Hematopoietic multipotent progenitor cell treated with erythropoietin and hydrocortisone succinate and interleukin-3 and kit ligand, for 8 days (in vitro differentiated cells): ENCODE measurements around the gene CEP57L1.
A peak's percentile ranks its signal among the peaks of the same experiment; 100 is the strongest.
"Not testable (repeated sequence)": the region's sequence is repeated elsewhere in the genome, so short reads cannot be mapped to it uniquely, and the experiment has no call there.

Experiments used
- DNase-seq: peaks from one replicate; pipeline ENCODE4 v3.0.0-alpha.2; 2015

Gene CEP57L1

GRCh38 chr6:109117346-109118035 lies 22.2 kb downstream of the CEP57L1 start:
- no peak for DNase-seq

- no peak for DNase-seq
Observed at GRCh38 chr6:109118337-109118736, 23.0 kb downstream of the CEP57L1 start.

- no peak for DNase-seq
Observed at GRCh38 chr6:109118871-109119354, 23.6 kb downstream of the CEP57L1 start.

GRCh38 chr6:109121411-109121810 lies 26.1 kb downstream of the CEP57L1 start:
- DNase-seq = no peak

- DNase-seq = no peak
Observed at GRCh38 chr6:109124219-109124618, 28.9 kb downstream of the CEP57L1 start.

- DNase-seq = no peak
Observed at GRCh38 chr6:109125504-109125903, 30.2 kb downstream of the CEP57L1 start.

- no peak for DNase-seq
Observed at GRCh38 chr6:109130065-109130464, 34.8 kb downstream of the CEP57L1 start.

GRCh38 chr6:109135600-109135999 lies 40.3 kb downstream of the CEP57L1 start:
- DNase-seq = not testable (repeated sequence)

- not testable (repeated sequence) for DNase-seq
Observed at GRCh38 chr6:109136039-109136438, 40.7 kb downstream of the CEP57L1 start.

GRCh38 chr6:109136530-109136929 lies 41.2 kb downstream of the CEP57L1 start:
- DNase-seq = not testable (repeated sequence)

GRCh38 chr6:109139109-109139508 lies 43.8 kb downstream of the CEP57L1 start:
- DNase-seq = no peak

- DNase-seq = not testable (repeated sequence)
Observed at GRCh38 chr6:109142067-109142466, 46.8 kb downstream of the CEP57L1 start.

- no peak for DNase-seq
Observed at GRCh38 chr6:109143191-109143590, 47.9 kb downstream of the CEP57L1 start.

GRCh38 chr6:109148251-109148650 lies 52.9 kb downstream of the CEP57L1 start:
- DNase-seq = not testable (repeated sequence)

- DNase-seq = not testable (repeated sequence)
Observed at GRCh38 chr6:109148716-109149115, 53.4 kb downstream of the CEP57L1 start.

- DNase-seq = no peak
Observed at GRCh38 chr6:109153752-109154151, 58.4 kb downstream of the CEP57L1 start.

GRCh38 chr6:109164331-109164730 lies 69.0 kb downstream of the CEP57L1 start:
- DNase-seq = no peak

- peak; percentile 44 for DNase-seq
Observed at GRCh38 chr6:109165392-109165974, 70.2 kb downstream of the CEP57L1 start.

GRCh38 chr6:109166673-109167072 lies 71.4 kb downstream of the CEP57L1 start:
- DNase-seq = peak; percentile 80

GRCh38 chr6:109167562-109167961 lies 72.3 kb downstream of the CEP57L1 start:
- peak; percentile 66 for DNase-seq

GRCh38 chr6:109170333-109170732 lies 75.0 kb downstream of the CEP57L1 start:
- no peak for DNase-seq

- DNase-seq = no peak
Observed at GRCh38 chr6:109172101-109172746, 76.9 kb downstream of the CEP57L1 start.

- DNase-seq = no peak
Observed at GRCh38 chr6:109174916-109175315, 79.6 kb downstream of the CEP57L1 start.

- no peak for DNase-seq
Observed at GRCh38 chr6:109178921-109179320, 83.6 kb downstream of the CEP57L1 start.
